GM13977 (cell line): Measurements from ENCODE around the gene CSMD2.

Experiments used
- DNase-seq: peaks from one replicate; pipeline ENCODE4 v3.0.0; 2012; ENCODE audit warnings: low spot score
- in situ Hi-C: fragments of 300-500 bp; cut with MboI; formaldehyde crosslinking; loops from one replicate; pipeline ENCODE4 v1.12.0; 2022; ENCODE audit warnings: low sequenced_read_pairs, low pct_unique_long_range_greater_than_20kb, mixed read lengths, inconsistent platforms; ENCODE audit not compliant: unreplicated experiment
- TF ChIP-seq, protein P1 (sequence below): IDR thresholded peaks from 2 replicates; pipeline ENCODE4 v1.5.1; 2012; ENCODE audit warnings: mild to moderate bottlenecking, control low read depth; ENCODE audit not compliant: insufficient read depth; ENCODE audit errors: extremely low read depth, missing control alignments

CSMD2 gene

DNA sequence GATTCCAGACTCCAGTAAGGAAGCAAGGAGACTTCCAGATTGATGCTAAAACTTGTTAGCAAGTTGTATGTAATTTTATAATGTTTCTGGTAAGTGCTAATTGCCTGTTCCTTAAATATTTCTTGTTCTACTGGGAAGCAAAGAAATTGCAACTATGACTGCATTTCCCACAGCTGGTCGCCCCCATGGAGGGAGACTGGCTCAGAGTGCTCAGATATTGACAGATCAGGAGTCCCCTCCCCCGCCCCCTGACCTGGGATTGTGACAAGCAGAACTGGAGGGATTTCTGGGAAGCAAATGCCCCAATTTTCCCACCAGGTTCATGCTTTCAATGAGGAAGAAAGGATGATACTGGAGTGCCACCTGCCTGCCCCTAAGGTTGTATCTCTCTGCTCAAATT lies 383.4 kb downstream of the CSMD2 start:
- DNase-seq = no peak
- in situ Hi-C loops = no loop called here
- TF ChIP-seq, protein P1, sequence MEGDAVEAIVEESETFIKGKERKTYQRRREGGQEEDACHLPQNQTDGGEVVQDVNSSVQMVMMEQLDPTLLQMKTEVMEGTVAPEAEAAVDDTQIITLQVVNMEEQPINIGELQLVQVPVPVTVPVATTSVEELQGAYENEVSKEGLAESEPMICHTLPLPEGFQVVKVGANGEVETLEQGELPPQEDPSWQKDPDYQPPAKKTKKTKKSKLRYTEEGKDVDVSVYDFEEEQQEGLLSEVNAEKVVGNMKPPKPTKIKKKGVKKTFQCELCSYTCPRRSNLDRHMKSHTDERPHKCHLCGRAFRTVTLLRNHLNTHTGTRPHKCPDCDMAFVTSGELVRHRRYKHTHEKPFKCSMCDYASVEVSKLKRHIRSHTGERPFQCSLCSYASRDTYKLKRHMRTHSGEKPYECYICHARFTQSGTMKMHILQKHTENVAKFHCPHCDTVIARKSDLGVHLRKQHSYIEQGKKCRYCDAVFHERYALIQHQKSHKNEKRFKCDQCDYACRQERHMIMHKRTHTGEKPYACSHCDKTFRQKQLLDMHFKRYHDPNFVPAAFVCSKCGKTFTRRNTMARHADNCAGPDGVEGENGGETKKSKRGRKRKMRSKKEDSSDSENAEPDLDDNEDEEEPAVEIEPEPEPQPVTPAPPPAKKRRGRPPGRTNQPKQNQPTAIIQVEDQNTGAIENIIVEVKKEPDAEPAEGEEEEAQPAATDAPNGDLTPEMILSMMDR = no peak

DNA sequence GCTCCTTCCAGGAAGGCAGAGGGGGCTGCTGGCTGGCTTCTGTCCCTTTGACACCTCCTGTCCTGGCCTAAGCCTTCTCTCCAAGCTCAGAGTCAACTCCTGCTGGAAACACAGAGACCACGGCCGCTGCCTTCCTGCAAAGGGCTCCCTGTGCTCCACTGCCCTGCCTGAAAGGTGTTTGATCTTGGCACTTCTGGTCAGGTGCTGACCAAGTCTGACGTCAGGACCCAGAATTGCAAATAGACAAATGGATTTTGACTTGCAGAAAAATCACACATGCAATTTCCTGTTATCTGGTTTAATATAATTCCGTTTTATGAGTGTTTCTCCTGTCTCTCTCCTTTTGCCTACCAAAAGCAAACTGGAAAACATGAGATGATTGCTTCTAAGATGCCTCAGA lies 387.7 kb downstream of the CSMD2 start:
- TF ChIP-seq, protein P1 = no peak
- in situ Hi-C loops = no loop called here
- no peak for DNase-seq

DNA sequence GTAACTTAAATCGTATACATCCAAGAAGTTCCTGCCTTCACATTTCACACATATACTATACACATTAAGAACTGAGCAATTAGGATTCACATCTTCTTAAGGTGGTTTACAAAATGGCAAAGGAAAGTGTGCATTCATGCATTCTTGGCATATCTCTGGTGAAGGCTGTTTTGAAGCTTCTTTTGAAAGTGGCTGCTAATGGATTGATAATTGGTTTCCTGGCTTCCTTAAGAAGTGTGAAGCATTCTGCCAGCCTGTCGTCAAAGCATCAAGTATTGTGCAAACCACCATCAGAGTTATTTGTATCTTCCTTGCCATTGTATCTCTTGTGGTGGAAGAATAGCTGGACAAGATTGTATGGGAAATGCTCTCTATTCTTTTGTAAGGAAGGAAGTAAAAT lies 396.2 kb downstream of the CSMD2 start:
- no peak for DNase-seq
- in situ Hi-C loops = no loop called here

DNA sequence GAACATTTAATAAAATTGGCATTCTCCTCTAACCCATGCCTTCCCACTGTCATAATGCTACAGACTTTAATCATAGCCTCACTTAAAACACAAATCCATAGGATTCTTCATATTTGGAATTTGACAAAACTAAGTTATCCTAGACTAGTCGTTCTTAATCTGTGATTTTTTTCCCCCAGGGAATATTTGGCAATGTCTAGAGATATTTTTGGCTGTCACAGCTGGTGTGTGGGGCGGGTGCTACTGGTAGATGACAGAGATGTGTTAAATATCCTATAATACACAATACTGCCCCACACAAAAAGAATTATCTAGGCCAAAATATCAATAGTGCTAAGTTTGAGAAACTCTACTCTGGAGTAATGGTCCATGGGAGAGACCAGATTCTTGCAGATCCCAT lies 396.9 kb downstream of the CSMD2 start:
- in situ Hi-C loops = no loop called here
- DNase-seq = no peak
- TF ChIP-seq, protein P1 = no peak

More for the DNA sequence above, 396.2 kb downstream of the CSMD2 start:
- TF ChIP-seq, protein P1 = no peak

DNA sequence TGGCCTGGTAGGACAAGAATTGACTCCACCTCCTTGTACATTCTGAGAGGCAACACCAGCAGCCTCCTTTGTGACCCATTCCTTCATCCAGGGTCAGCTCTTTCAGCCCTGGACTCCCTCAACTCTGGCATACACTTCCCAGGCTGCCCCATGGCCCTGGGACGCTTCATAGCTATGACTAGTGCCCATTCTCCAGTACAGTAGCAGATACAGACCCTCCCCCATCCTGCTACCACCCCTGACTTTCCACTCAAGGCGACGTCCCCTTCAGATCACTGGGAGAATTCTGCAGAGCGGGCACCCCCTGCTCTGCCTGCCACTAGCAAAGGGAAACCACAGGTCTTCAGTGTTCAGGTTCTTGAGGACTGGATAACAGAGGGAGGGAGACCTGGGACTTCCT lies 400.9 kb downstream of the CSMD2 start:
- DNase-seq = no peak
- TF ChIP-seq, protein P1 = no peak
- in situ Hi-C loops = no loop called here

DNA sequence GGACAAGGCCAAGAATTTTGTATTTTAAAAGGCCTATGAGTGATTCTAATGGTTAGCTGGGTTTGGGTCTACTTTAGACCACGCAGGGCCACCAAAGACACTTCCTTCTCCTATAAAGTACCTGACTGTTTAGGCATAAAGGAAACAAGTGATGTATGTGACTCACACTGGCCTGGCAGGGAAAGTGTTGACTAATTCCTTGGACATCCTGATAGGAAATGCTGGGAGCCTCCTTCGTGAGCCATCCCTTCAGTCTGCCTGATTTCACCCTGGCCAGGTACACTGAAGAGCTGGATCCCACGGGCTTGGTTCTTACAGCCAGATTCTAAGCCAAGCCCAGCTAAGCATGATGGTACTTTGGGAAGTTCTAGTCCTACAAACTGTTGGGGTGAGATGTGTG lies 401.6 kb downstream of the CSMD2 start:
- in situ Hi-C loops = no loop called here
- TF ChIP-seq, protein P1 = no peak
- no peak for DNase-seq

DNA sequence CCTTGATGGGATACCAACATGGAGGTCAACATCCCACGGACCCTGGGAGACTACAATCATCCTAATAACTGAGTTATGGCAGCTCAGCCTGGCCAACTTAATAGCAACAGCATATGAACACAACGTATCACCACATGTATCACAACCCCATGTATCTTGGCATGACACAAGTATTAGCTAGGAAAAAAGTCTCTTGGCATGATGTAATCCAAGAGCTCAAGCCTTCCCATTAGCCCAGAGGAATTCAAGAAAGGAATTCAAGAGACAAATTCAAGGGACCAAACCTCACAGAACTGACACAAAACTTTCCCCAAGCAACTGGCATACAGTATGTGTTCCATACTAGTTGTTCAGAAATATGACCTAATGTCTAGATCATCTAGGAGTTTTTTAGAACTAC lies 402.1 kb downstream of the CSMD2 start:
- DNase-seq = no peak
- TF ChIP-seq, protein P1 = no peak
- in situ Hi-C loops = no loop called here
